BJ (cell line): ENCODE data around the gene FGD4. TPM values are rescaled to one million over a fixed set of nuclear protein-coding genes. Genes with fewer than 3 reads are reported as not detected.

Source experiments
- CTCF ChIA-PET: fragments of 350-600 bp; formaldehyde crosslinking; extraction: SDS; loops from one replicate; lab custom pipeline; 2021; ENCODE audit warnings: antibody characterized with exemption, inconsistent platforms; lab: Yijun Ruan, JAX
- POLR2A ChIA-PET: fragments of 300-600 bp; sonication (Branson Sonifier 250); formaldehyde crosslinking; extraction: SDS; loops from one replicate; lab custom pipeline; 2021; ENCODE audit warnings: antibody characterized with exemption; lab: Charles Lee
- DNase-seq: peaks from one replicate; pipeline ENCODE4 v3.0.0-alpha.2; 2011; ENCODE audit warnings: low read depth
- H3K27me3 ChIP-seq: 2 replicates; pipeline ENCODE4 v1.6.0; 2011; ENCODE audit warnings: low read length; ENCODE audit not compliant: control insufficient read depth, insufficient read depth
- H3K36me3 ChIP-seq: 2 replicates; pipeline ENCODE4 v1.5.1; 2011; ENCODE audit warnings: low read length; ENCODE audit not compliant: control insufficient read depth, insufficient read depth
- H3K4me3 ChIP-seq: 2 replicates; pipeline ENCODE4 v1.5.1; 2011; ENCODE audit warnings: low read depth, mild to moderate bottlenecking, control low read depth, low read length
- polyA plus RNA-seq: library from polyadenylated mRNA; depleted of rRNA; stranded (reverse); fragments of >200 nt; gene quantifications from 2 replicates; pipeline ENCODE4 v1.2.3, GENCODE V29; 2011
- TF ChIP-seq, protein P1 (sequence below): IDR thresholded peaks from 2 replicates; pipeline ENCODE4 v1.5.1; 2011; ENCODE audit warnings: low read depth, mild to moderate bottlenecking, control low read depth, inconsistent platforms, low read length, moderate library complexity; ENCODE audit not compliant: insufficient read depth

The FGD4 gene
- polyA plus RNA-seq, 1 experiment, result 11.1 TPM

DNA sequence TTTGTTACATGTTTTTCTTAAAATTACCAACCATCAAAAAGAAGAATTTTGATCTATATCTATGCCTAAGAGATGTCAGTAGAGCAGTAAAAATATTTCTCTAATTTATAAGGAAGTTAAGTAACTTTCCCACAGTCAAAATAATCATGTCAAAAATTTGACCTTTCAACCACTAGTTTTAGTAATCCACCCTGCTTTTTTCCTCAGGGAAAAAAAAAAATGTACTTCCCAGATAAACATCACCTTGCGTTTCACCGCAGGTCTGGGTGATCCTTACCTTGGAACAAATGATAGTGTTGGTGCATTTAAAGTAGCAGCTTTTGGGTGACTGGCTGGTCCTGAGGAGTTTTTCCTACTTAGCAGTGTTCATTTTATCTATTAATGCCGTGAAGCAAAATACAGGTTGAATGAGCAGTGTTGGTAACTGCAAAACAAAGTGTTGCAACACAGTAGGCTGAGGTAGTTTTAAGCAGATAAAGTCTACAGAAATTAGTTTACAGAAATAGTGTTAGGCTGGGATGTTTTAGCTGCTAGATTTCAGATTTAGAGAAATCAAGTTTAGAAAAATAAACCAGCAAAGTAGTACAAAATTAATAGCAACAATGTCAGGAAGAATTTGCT is 142.5 kb downstream of the FGD4 start:
- POLR2A ChIA-PET, result no interaction called here
- TF ChIP-seq, protein P1, sequence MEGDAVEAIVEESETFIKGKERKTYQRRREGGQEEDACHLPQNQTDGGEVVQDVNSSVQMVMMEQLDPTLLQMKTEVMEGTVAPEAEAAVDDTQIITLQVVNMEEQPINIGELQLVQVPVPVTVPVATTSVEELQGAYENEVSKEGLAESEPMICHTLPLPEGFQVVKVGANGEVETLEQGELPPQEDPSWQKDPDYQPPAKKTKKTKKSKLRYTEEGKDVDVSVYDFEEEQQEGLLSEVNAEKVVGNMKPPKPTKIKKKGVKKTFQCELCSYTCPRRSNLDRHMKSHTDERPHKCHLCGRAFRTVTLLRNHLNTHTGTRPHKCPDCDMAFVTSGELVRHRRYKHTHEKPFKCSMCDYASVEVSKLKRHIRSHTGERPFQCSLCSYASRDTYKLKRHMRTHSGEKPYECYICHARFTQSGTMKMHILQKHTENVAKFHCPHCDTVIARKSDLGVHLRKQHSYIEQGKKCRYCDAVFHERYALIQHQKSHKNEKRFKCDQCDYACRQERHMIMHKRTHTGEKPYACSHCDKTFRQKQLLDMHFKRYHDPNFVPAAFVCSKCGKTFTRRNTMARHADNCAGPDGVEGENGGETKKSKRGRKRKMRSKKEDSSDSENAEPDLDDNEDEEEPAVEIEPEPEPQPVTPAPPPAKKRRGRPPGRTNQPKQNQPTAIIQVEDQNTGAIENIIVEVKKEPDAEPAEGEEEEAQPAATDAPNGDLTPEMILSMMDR, result no peak

DNA sequence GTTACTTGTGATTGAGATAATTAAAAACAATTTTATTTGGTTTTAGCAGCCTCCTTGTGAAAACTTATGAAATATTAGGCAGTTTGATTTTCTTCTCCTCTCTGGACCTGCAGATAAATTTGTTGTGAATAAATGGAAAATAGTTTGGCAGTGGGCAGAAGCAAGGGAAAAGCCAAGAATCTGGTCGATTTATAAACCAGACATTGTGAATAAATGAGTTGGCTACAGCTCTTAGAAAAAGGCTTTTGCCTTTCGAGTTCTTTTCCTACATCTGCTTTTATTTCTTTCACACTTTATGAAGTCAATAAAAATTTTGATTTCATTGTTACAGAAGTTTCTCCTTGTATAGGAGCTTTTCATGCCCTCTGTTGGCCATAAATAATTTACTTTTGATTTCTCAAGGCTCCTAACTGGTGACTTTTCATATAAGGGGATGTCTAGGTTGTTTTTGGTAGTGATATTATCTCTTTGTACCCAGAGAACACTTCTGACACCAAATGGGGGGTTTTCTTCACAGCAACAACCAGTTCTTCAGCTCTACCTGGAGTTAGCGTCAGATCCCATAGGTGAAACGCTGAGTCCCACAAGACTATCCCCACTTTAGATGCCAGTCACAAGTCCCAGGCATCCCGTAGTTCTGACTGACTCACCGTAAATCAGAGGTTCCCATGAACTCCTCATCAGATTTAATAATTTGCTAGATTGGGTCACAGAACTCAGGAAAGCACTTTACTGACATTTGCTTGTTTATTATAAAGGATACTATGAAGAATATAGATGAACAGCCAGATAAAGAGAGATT is 143.3 kb downstream of the FGD4 start:
- no peaks in the 10 kb centered on the region for H3K36me3 ChIP-seq
- POLR2A ChIA-PET, result no interaction called here
- H3K4me3 ChIP-seq, result no peak overlapping the region
- H3K27me3 ChIP-seq, result no peaks in the 10 kb centered on the region
- CTCF ChIA-PET, result interaction anchor here (0.6 to 0.8 kb wide), 2 partner anchors 16 to 56 kb away, joined by 5 read pairs; no protein-coding TSS in a partner anchor
- TF ChIP-seq, protein P1, result no peak
- DNase-seq, result no peak

More for the DNA sequence above, 142.5 kb downstream of the FGD4 start:
- Histone ChIP-seq H3K4me3 (no peak overlapping the region), H3K27me3 (no peaks in the 10 kb centered on the region), H3K36me3 (no peaks in the 10 kb centered on the region)
- DNase-seq, result no peak
- CTCF ChIA-PET, result interaction anchor here (0.6 to 1.2 kb wide), 3 partner anchors 17 to 130 kb away, joined by 5 read pairs; no protein-coding TSS in a partner anchor

DNA sequence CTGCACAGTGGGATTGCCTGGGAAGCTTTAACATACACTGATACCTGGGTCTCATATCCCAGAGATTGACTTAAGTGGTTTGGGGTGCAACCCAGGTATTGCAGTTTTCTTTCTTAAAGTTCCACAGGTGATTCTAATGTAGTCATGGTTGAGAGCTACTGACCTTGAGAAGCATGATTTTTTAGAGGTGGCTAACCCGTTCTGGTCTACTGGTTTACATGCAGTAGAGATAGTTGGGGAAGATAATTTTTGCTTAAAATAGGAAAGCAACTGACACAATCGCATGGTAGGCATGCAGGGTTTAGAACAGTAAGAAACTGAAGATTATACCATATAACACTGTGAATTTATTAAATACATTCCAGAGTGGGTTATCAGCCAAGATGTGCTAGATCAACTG is 145.5 kb downstream of the FGD4 start:
- DNase-seq, result no peak
- ChIA-PET POLR2A (interaction anchor here (0.6 kb wide), 1 partner anchor 9 kb away, joined by 3 read pairs; no protein-coding TSS in a partner anchor), CTCF (interaction anchor here (0.6 kb wide), 1 partner anchor 975 kb away, joined by 3 read pairs; no protein-coding TSS in a partner anchor)
- Histone ChIP-seq H3K36me3 (no peaks in the 10 kb centered on the region), H3K4me3 (no peak overlapping the region), H3K27me3 (no peaks in the 10 kb centered on the region)
- TF ChIP-seq, protein P1, result no peak

DNA sequence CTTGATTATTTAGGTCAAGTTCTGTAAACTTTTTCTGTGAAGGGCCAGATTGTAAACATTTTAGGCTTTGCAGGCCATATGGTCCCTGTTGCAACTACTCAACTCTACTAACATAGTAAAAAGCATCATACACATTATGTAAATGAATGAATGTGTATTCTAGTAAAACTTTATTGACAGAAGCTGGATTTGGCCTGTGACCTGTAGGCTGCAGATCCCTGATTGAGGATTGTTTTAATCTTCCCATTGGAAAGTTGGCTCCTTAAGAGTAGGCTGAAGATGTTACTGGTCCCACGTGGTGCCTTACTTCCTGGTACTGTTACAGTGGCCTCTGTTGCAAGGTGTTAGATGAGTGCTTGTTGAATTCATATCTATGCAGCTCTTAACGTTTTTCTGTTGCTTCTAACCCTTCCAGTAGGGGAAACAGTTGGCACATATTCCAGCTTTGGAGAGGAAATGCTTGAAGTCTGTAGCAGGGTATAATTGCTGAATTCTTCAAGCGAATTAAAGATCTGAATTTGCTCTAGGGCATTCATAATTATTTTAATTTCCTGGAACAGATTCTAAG is 146.1 kb downstream of the FGD4 start:
- ChIA-PET CTCF (interaction anchor here (1.6 kb wide), 1 partner anchor 112 kb away, joined by 3 read pairs; no protein-coding TSS in a partner anchor), POLR2A (interaction anchor here (0.6 kb wide), 1 partner anchor 10 kb away, joined by 3 read pairs; no protein-coding TSS in a partner anchor)
- no peaks in the 10 kb centered on the region for H3K27me3 ChIP-seq
- no peaks in the 10 kb centered on the region for H3K36me3 ChIP-seq
- no peak overlapping the region for H3K4me3 ChIP-seq
- no peak for DNase-seq
- TF ChIP-seq, protein P1, result no peak

DNA sequence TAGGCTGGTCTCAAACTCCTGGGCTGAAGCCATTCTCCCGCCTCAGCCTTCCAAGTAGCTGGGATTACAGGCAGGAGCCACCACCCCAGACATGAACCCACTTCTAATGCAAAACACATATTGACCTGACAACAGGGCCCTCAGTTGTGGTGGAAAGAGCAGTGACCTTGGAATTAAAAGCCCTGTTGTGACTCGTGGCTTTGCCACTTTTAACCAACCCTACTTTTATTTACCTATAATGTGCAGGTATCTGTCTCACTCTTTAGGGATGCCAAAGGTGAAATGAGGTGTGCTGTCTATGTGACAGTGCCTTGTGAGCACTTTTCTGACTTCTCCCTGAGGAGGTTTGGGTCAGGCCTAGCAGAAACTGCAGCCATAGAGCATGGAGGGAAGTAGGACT is 146.9 kb downstream of the FGD4 start:
- ChIA-PET POLR2A (no interaction called here), CTCF (interaction anchor here (1.6 kb wide), 1 partner anchor 111 kb away, joined by 3 read pairs; no protein-coding TSS in a partner anchor)

More for the DNA sequence above, 146.9 kb downstream of the FGD4 start:
- TF ChIP-seq, protein P1, result no peak
- no peak overlapping the region for H3K4me3 ChIP-seq
- H3K36me3 ChIP-seq, result no peaks in the 10 kb centered on the region
- DNase-seq, result no peak
- no peaks in the 10 kb centered on the region for H3K27me3 ChIP-seq
